ENCODE measurements around the gene USHBP1.
A peak's percentile ranks its signal among the peaks of the same experiment; 100 is the strongest.

USHBP1 gene

DNA sequence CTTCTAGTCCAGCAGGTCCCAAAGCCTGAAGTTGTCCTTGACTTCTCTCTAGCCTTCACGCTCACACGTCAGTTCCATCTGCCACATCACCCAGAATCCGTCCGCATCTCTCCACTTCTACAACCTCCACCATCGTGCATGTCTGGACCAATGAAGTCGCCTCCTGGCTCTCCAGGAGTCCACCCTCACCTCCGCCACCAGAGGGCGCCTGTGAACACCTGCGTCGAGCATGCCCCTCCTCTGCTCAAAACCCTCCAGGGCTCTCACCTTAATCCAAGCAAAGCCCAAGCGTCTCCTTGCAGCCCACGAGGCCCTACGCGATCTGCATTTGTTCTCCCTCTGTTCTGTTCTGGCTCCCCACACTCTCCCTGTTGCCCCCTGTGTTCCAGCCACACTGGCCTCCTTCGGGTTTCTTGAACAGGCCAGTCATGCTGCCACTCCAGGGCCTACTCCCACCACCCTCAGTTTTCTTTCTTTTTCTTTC, 3.7 kb downstream of the USHBP1 start:
- no peak overlapping the region for H3K4me3 ChIP-seq (ENCODE audit: low read depth, low read length)

DNA sequence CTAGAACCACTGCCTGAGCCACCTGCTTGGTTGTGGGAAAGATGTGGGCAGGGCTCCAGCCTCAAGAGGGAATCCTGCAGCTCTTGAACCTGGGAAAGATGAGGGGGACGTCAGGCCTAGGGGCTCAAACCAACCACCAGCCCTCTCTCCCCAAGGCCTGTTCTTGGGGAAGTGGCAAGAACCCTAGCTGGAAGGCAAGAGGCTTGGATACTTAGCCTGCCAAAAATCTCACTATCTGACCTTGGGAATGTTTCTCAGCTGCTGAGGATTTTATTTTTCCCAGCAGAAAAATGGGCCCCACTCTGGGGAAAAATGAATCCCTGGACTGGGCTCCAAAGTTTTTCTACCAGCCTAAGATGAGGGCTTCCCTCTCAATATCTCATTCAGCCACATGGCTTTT, 4.6 kb downstream of the USHBP1 start:
- Histone ChIP-seq H3K36me3 (replicated peaks) (no peaks in the 10 kb centered on the region), H3K4me3 (ENCODE audit: low read depth, low read length) (no peak overlapping the region), H3K27ac (no peak overlapping the region), H3K27me3 (replicated peaks) (no peaks in the 10 kb centered on the region)
- no peak for TF ChIP-seq CTCF (IDR thresholded peaks at IDR 0.05; ENCODE audit: low read depth, low read length, missing control alignments)
- in situ Hi-C loops (cut with HindIII; ENCODE audit: low pct_ligation_motif_present, low sequenced_read_pairs): no loop called here
- DNase-seq: no peak

More for the DNA sequence above, 3.7 kb downstream of the USHBP1 start:
- no peaks in the 10 kb centered on the region for H3K27me3 ChIP-seq (replicated peaks)
- H3K27ac ChIP-seq: no peak overlapping the region
- in situ Hi-C loops (cut with HindIII; ENCODE audit: low pct_ligation_motif_present, low sequenced_read_pairs): no loop called here
- no peaks in the 10 kb centered on the region for H3K36me3 ChIP-seq (replicated peaks)
- TF ChIP-seq CTCF (IDR thresholded peaks at IDR 0.05; ENCODE audit: low read depth, low read length, missing control alignments): peak; percentile 94
- DNase-seq: peak; percentile 48

DNA sequence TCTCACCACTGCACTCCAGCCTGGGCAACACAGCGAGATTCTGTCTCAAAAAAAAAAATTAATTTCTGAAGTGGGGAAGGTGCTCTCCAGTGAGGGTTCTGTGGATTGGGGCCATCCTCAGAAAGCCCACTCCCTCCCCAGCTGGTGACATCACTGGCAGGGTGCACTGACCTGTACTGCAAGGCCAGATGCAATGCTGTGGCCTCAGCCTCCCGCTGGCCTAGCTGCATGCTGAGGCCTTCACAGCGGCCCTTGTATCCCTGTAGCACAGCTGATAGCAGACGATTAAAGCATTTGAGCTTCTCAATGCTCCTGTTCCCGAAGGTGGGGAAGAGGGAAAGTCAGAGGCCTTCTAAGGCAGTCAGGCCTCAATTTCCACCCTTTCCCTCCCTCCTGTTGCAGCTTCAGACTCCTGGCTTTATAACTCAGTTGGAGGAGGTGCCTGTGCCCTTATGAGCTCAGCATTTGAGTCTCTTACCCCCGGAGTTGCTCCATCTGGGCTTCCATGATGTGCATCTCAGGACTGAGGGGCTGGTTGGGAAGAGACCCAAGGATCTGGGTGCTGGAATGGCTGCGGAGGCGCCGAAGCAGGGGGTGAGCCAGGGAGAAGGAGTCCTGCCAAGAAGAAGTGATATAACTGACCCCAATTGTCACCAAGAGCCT, 5.3 kb downstream of the USHBP1 start:
- in situ Hi-C loops (cut with HindIII; ENCODE audit: low pct_ligation_motif_present, low sequenced_read_pairs): no loop called here
- no peak overlapping the region for H3K27ac ChIP-seq
- H3K36me3 ChIP-seq (replicated peaks): no peaks in the 10 kb centered on the region
- H3K4me3 ChIP-seq (ENCODE audit: low read depth, low read length): no peak overlapping the region
- DNase-seq: no peak
- no peaks in the 10 kb centered on the region for H3K27me3 ChIP-seq (replicated peaks)
- TF ChIP-seq CTCF (IDR thresholded peaks at IDR 0.05; ENCODE audit: low read depth, low read length, missing control alignments): no peak

- Histone ChIP-seq H3K4me3 (ENCODE audit: low read depth, low read length) (no peak overlapping the region), H3K27ac (no peak overlapping the region), H3K27me3 (replicated peaks) (no peaks in the 10 kb centered on the region), H3K36me3 (replicated peaks) (no peaks in the 10 kb centered on the region)
- TF ChIP-seq CTCF (IDR thresholded peaks at IDR 0.05; ENCODE audit: low read depth, low read length, missing control alignments): no peak
- in situ Hi-C loops (cut with HindIII; ENCODE audit: low pct_ligation_motif_present, low sequenced_read_pairs): no loop called here
- no peak for DNase-seq
These were observed 8.4 kb downstream of the USHBP1 start for GRCh38 chr19:17256130-17256529.

GRCh38 chr19:17255150-17255621, 9.4 kb downstream of the USHBP1 start:
- Histone ChIP-seq H3K4me3 (ENCODE audit: low read depth, low read length) (no peak overlapping the region), H3K27ac (no peak overlapping the region), H3K36me3 (replicated peaks) (no peaks in the 10 kb centered on the region), H3K27me3 (replicated peaks) (no peaks in the 10 kb centered on the region)
- no peak for TF ChIP-seq CTCF (IDR thresholded peaks at IDR 0.05; ENCODE audit: low read depth, low read length, missing control alignments)
- in situ Hi-C loops (cut with HindIII; ENCODE audit: low pct_ligation_motif_present, low sequenced_read_pairs): no loop called here
- DNase-seq: no peak

- H3K36me3 ChIP-seq (replicated peaks): no peaks in the 10 kb centered on the region
- DNase-seq: no peak
- H3K27ac ChIP-seq: no peak overlapping the region
- in situ Hi-C loops (cut with HindIII; ENCODE audit: low pct_ligation_motif_present, low sequenced_read_pairs): no loop called here
- H3K27me3 ChIP-seq (replicated peaks): no peaks in the 10 kb centered on the region
- TF ChIP-seq CTCF (IDR thresholded peaks at IDR 0.05; ENCODE audit: low read depth, low read length, missing control alignments): no peak
- H3K4me3 ChIP-seq (ENCODE audit: low read depth, low read length): no peak overlapping the region
These were observed 9.9 kb downstream of the USHBP1 start for GRCh38 chr19:17254636-17255035.

Measured in brain microvascular endothelial cell (primary cell).